GM19351 (cell line): ENCODE measurements around the gene SH3RF2.

Experiments
- ATAC-seq: cut with Tn5 transposase; IDR thresholded peaks from one replicate; pipeline ENCODE4 v1.9.1; 2021; ENCODE audit warnings: mild to moderate bottlenecking, moderate library complexity; ENCODE audit not compliant: unreplicated experiment

The SH3RF2 gene

GRCh38 chr5:146040527-146040926 is 104.1 kb downstream of the SH3RF2 start:
- ATAC-seq, result no peak

GRCh38 chr5:146041180-146041789 is 104.9 kb downstream of the SH3RF2 start:
- peak; percentile 95 for ATAC-seq

- ATAC-seq, result no peak
Measured at GRCh38 chr5:146042628-146043279, 106.4 kb downstream of the SH3RF2 start.

GRCh38 chr5:146043722-146044121 is 107.3 kb downstream of the SH3RF2 start:
- no peak for ATAC-seq

GRCh38 chr5:146047396-146047795 is 111.0 kb downstream of the SH3RF2 start:
- ATAC-seq, result no peak

- no peak for ATAC-seq
Measured at GRCh38 chr5:146048994-146049703, 112.8 kb downstream of the SH3RF2 start.

DNA sequence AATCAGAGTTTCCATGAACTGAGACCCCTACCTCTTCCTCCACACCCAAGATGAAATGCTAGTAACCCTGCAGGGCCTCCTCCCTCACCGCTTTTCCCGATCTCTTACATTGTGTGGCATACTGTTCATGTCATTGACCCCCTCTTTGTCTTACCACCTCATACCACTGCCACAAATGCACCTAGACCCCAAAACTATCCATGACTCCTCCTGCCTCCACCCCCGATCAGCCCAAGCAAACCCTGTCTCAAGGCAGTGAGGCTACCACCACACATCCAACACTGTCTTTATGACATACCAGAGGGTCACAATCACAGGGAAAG is 113.3 kb downstream of the SH3RF2 start:
- no peak for ATAC-seq

DNA sequence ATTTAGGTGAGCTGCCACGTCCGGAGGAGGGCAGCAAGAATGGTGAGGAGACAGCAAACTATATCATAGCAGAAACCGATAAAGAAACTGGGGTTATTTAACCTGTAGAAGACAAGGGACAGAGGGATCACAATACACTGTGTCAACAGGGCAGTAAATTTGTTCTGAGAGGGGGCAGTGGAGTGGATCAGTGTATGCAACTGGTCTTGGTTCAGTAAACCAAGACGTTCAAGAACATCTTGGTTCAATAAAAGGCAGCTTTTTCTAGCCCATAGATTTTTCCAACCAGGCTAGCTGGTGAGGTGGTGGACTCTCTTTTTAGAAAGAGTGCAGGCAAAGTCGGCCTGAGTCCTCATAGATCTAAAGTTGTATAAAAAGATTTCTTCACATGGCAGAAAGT is 113.7 kb downstream of the SH3RF2 start:
- ATAC-seq, result no peak

GRCh38 chr5:146051678-146052077 is 115.3 kb downstream of the SH3RF2 start:
- no peak for ATAC-seq

- no peak for ATAC-seq
Measured at GRCh38 chr5:146052780-146053179, 116.4 kb downstream of the SH3RF2 start.

- no peak for ATAC-seq
Measured at GRCh38 chr5:146055432-146055831, 119.1 kb downstream of the SH3RF2 start.

GRCh38 chr5:146059460-146060220 is 123.3 kb downstream of the SH3RF2 start:
- no peak for ATAC-seq

- ATAC-seq, result no peak
Measured at GRCh38 chr5:146060221-146060585, 123.8 kb downstream of the SH3RF2 start.

DNA sequence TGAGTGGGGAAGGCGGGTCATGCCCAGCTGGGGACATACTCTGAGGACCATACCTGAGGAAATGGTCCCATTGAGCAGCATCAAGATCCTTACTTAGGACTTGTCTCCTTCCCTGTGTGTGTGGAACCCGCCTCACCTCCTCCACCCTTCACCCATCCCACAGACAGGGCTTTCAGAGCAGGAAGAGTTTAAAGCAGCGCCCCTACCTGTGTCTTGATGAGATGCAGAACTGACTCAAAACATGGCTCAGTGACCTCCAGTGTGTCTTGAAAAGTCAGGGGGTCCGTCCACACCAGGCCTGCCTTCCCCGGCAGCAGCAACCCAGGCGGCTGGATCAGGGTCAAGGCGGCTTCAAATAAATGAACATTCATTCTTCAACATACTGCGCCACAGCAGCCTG is 130.6 kb downstream of the SH3RF2 start:
- ATAC-seq, result no peak

DNA sequence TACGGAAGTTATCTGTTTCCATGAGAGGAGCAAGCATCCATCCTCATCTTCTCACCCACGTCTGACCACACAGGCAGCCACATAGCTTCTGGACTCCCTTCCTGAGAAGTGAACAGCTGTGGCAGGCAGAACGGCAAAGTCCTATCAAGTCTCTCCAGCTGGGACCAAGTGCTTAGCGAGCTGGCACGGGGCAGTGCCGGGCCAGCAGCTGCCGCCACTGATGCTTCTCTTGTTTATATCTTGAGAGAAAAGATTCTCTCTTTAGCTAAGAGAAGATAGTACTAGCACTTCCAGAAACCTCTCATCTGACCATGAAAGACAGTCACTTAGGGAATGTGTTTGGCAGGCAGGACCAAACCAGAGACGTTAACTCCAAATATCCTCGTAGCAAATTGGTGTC is 131.8 kb downstream of the SH3RF2 start:
- ATAC-seq, result no peak

DNA sequence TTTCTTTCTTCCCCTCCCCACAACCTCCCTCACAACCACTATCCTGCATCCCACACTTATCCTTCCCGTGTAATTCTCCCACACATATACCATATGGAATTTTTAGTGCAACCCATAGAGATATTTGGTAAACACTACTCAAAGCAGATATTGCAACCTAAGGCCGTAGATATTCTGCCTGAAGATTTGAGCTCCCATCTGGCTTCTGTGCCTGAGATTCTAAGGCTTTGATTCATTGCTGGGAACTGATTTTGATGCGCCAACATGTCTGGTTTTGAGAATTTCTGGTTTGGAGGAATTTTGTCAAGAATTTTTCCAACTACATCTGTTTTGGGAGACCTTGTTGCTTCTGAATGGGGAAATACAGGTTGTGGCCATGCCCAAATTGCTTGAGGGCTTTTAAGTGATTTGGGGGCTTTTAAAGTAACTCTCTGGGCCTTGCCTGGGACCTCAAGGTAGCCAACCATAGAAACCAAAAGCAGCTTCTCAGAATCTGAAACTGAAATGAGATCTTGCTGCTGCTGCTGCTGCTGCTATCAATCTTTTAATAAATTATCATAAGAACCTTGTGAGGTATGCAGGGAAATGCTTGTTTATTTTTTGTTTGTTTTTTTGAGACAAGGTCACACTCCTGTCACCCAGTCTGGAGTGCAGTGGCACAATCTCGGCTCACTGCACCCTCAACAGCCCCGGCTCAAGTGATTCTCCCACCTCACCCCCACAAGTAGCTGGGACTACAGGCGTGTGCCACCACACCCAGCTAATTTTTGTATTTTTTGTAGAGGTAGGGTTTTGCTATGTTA is 132.8 kb downstream of the SH3RF2 start:
- peak; percentile 58 for ATAC-seq

GRCh38 chr5:146069780-146070099 is 133.4 kb downstream of the SH3RF2 start:
- ATAC-seq, result peak; percentile 69

DNA sequence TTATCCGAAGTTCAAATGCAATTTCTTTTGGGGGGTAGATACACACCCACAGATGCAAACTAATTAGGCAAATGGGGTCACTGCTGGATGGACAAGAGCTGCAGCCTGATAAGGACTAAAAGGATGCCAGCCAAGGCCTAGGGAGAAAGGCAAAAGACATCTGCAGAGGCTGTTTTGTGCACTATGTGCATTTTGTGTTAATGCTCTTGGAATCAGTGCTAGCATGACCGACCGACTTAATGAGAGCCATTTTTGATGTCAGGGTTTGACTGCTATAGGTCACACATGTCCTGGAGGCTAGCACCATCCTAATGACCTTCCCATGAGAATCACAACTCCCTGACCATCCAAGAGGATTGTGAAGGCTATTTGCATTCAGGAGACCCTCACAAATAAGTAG is 134.4 kb downstream of the SH3RF2 start:
- no peak for ATAC-seq

- no peak for ATAC-seq
Measured at GRCh38 chr5:146071171-146071570, 134.8 kb downstream of the SH3RF2 start.

- ATAC-seq, result no peak
Measured at GRCh38 chr5:146072595-146072994, 136.2 kb downstream of the SH3RF2 start.
